ENCODE data around the gene CDC27.
"Not testable (repeated sequence)": the region's sequence is repeated elsewhere in the genome, so short reads cannot be mapped to it uniquely, and the experiment has no call there.

The CDC27 gene

GRCh38 chr17:47193931-47194511, 4.9 kb upstream of the CDC27 start:
- DNase-seq (ENCODE audit: low read depth) = no peak

GRCh38 chr17:47192554-47192953, 3.5 kb upstream of the CDC27 start:
- DNase-seq (ENCODE audit: low read depth) = no peak

- no peak for DNase-seq (ENCODE audit: low read depth)
Measured at GRCh38 chr17:47190770-47191169, 1.7 kb upstream of the CDC27 start.

GRCh38 chr17:47190243-47190642, 1.1 kb upstream of the CDC27 start:
- DNase-seq (ENCODE audit: low read depth) = no peak

- DNase-seq (ENCODE audit: low read depth) = no peak
Measured at GRCh38 chr17:47189732-47190237, 690 bp upstream of the CDC27 start.

GRCh38 chr17:47188271-47188875, 722 bp downstream of the CDC27 start:
- DNase-seq (ENCODE audit: low read depth) = no peak

- no peak for DNase-seq (ENCODE audit: low read depth)
Measured at GRCh38 chr17:47184681-47185080, 4.4 kb downstream of the CDC27 start.

GRCh38 chr17:47180988-47181387, 8.1 kb downstream of the CDC27 start:
- not testable (repeated sequence) for DNase-seq (ENCODE audit: low read depth)

- no peak for DNase-seq (ENCODE audit: low read depth)
Measured at GRCh38 chr17:47180337-47180736, 8.8 kb downstream of the CDC27 start.

- DNase-seq (ENCODE audit: low read depth) = no peak
Measured at GRCh38 chr17:47179141-47179540, 10.0 kb downstream of the CDC27 start.

GRCh38 chr17:47177261-47177660, 11.8 kb downstream of the CDC27 start:
- DNase-seq (ENCODE audit: low read depth) = no peak

- DNase-seq (ENCODE audit: low read depth) = no peak
Measured at GRCh38 chr17:47176389-47176826, 12.7 kb downstream of the CDC27 start.

- DNase-seq (ENCODE audit: low read depth) = not testable (repeated sequence)
Measured at GRCh38 chr17:47174823-47175222, 14.3 kb downstream of the CDC27 start.

- no peak for DNase-seq (ENCODE audit: low read depth)
Measured at GRCh38 chr17:47172696-47173565, 16.2 kb downstream of the CDC27 start.

GRCh38 chr17:47170710-47171109, 18.4 kb downstream of the CDC27 start:
- DNase-seq (ENCODE audit: low read depth) = no peak

- not testable (repeated sequence) for DNase-seq (ENCODE audit: low read depth)
Measured at GRCh38 chr17:47168896-47169295, 20.2 kb downstream of the CDC27 start.

GRCh38 chr17:47166854-47167253, 22.2 kb downstream of the CDC27 start:
- not testable (repeated sequence) for DNase-seq (ENCODE audit: low read depth)

- no peak for DNase-seq (ENCODE audit: low read depth)
Measured at GRCh38 chr17:47165137-47165536, 24.0 kb downstream of the CDC27 start.

- no peak for DNase-seq (ENCODE audit: low read depth)
Measured at GRCh38 chr17:47164263-47164662, 24.8 kb downstream of the CDC27 start.

GRCh38 chr17:47162013-47162622, 27.0 kb downstream of the CDC27 start:
- no peak for DNase-seq (ENCODE audit: low read depth)

- no peak for DNase-seq (ENCODE audit: low read depth)
Measured at GRCh38 chr17:47159315-47159714, 29.8 kb downstream of the CDC27 start.

GRCh38 chr17:47145351-47145750, 43.7 kb downstream of the CDC27 start:
- no peak for DNase-seq (ENCODE audit: low read depth)
